Heart right ventricle (tissue), 16 donors: ENCODE measurements around the gene ASMTL. TPM values are rescaled to one million over a fixed set of nuclear protein-coding genes. Genes with fewer than 3 reads are reported as not detected.

Experiments
- ATAC-seq, 8 donors: fragments of 200-7000 bp; cut with Tn5 transposase; one replicate each; pipeline ENCODE4 v1.9.1; 2020; ENCODE audit warnings: mild to moderate bottlenecking in 8 of 8, moderate library complexity in 8 of 8, moderate number of reproducible peaks in 1 of 8
- DNase-seq, 2 donors: peaks; one replicate each; pipeline ENCODE4 v3.0.0-alpha.2; 2020
- H3K27ac ChIP-seq, 10 donors: fragments of 200-600 bp; sonication (generic) in 2 of 10; one replicate each; pipeline versions ENCODE4 v1.5.0 to v1.8.0; 2020 to 2022; ENCODE audit warnings: mild to moderate bottlenecking in 3 of 10
- H3K27me3 ChIP-seq, 7 donors: fragments of 200-600 bp; one replicate each; pipeline ENCODE4 v1.8.0; 2021 to 2022; ENCODE audit warnings: mild to moderate bottlenecking in 2 of 7
- H3K36me3 ChIP-seq, 9 donors: fragments of 200-600 bp; sonication (generic) in 1 of 9; one replicate each; pipeline versions ENCODE4 v1.5.0 to v1.8.0; 2020 to 2022; ENCODE audit warnings: mild to moderate bottlenecking in 2 of 9
- H3K4me1 ChIP-seq, 9 donors: fragments of 200-600 bp; sonication (generic) in 1 of 9; one replicate each; pipeline versions ENCODE4 v1.5.0 to v1.8.0; 2020 to 2022; ENCODE audit warnings: mild to moderate bottlenecking in 4 of 9
- H3K4me3 ChIP-seq, 10 donors: fragments of 200-600 bp; sonication (generic) in 2 of 10; one replicate each; pipeline versions ENCODE4 v1.5.0 to v1.8.0; 2020 to 2022; ENCODE audit warnings: mild to moderate bottlenecking in 7 of 10, moderate library complexity in 2 of 10
- H3K9me3 ChIP-seq, 11 donors: fragments of 200-600 bp in 10 of 11; sonication (generic) in 2 of 11; one replicate each; pipeline versions ENCODE4 v1.5.0 to v1.8.0; 2013 to 2022; ENCODE audit warnings: mild to moderate bottlenecking in 2 of 11, control low read depth in 1 of 11, moderate library complexity in 1 of 11
- CTCF ChIP-seq, 9 donors: fragments of 200-600 bp; sonication (generic) in 2 of 9; IDR thresholded peaks; one replicate each; pipeline versions ENCODE4 v1.5.0 to v1.8.0; 2021 to 2022; ENCODE audit warnings: antibody characterized with exemption in 9 of 9, mild to moderate bottlenecking in 5 of 9, moderate library complexity in 1 of 9
- WGBS, 2 donors: extraction: QIAGEN DNeasy Blood & Tissue Kit; methylation state at CpG; one replicate each; pipeline ENCODE4 v1.1.7; 2013; ENCODE audit warnings: inconsistent platforms in 1 of 2; 5-methylcytosine and 5-hydroxymethylcytosine counted together
- intact Hi-C, 10 donors: fragments of 100-400 bp; cut with DNase I; formaldehyde crosslinking; loops; one replicate each; pipeline versions ENCODE4 v1.11.1 to v1.14.2; 2022
- polyA plus RNA-seq, 2 donors: library from polyadenylated mRNA; stranded (reverse); fragments of 200-250 nt; gene quantifications; one replicate each; pipeline ENCODE4 v1.2.3, GENCODE V29; 2013
- total RNA-seq, 10 donors: library from RNA; stranded (reverse); fragmentation: NEBNext Ultra II Directional in 3 of 10; extraction: Animal tissue kit (Norgen Biotek cat#: 25700) in 3 of 10; gene quantifications; one replicate each; pipeline versions ENCODE4 v1.2.1 to v1.2.4, GENCODE V29; 2021 to 2023
- donor health status: Arrhythmogenic right ventricular cardiomyopathy.
- donor health status: ischemic (EF 13 %, LVEDD 7.1; RV severe dilation, severe dysfunction).
- donor health status: healthy with polysubstance abuse.
- donor health status: DM: no; HTN: yes; CAD: no.
- donor health status: DM: no; HTN: no; CAD: no.
- donor health status: ischemic (EF 25% LVEDD 6.9; RV normal size, moderate dysfunction).
- donor health status: ischemic (EF 25% LVEDD 5.7; RV mildly dilated, moderate dysfunction).
- donor health status: healthy.
- donor health status: DM: yes; HTN: yes; CAD: no.
- donor health status: Ischemic cardiomyopathy.
- donor health status: ischemic (EF 35%, LVEDD 5.7; RV mildly dilated, moderate dysfunction).
- donor health status: nonischemic (EF 11% LVEDD 7.7; RV severe dilation, severe dysfunction).
- donor health status: DM: yes; HTN: yes; CAD: no.
- donor health status: PGD.
- donor health status: ischemic (EF 29% LVEDD 5.4; RV normal size, mild dysfunction).
- donor health status: nonischemic (EF 23%, LVEDD 6.1; RV moderate dilation, normal function).

ASMTL gene
- total and polyA plus RNA-seq, 12 donors: 16.6 to 50.6 (median 38.3) TPM

- Histone ChIP-seq H3K4me1 (peaks cover 18 to 65% (median 42%) of the 10 kb centered on the region in 9 donors), H3K27me3 (no peaks in the 10 kb centered on the region), H3K9me3 (no peaks in the 10 kb centered on the region), H3K4me3 (peak overlapping the region; percentile 75 to 100 (median 97)), H3K27ac (peak overlapping the region; percentile 86 to 100 (median 99)), H3K36me3 (peaks cover 0 to 50% (median 35%) of the 10 kb centered on the region in 9 donors)
- no peak for TF ChIP-seq CTCF (IDR thresholded peaks at IDR 0.05)
- intact Hi-C loops: loop anchor here in 6 of 10 donors (5.0 to 10.0 kb wide), 4 partner anchors 53 to 203 kb away; partner anchors contain the start of genes ASMTL (in 4 of the 6) and AKAP17A (in 3 of the 6)
- ATAC-seq (peak in 5 of 8 donors; percentile 65 to 77 (median 66)), DNase-seq (peak in 1 of 2 donors; percentile 95)
- WGBS, 2 donors: 0% methylated on average over 19 of the region's 19 CpGs
Measured at GRCh38 chrX:1391370-1391706, 61.4 kb downstream of the ASMTL start.

- DNase-seq: no peak
- H3K4me3 ChIP-seq: peak overlapping the region; percentile 75 to 100 (median 97)
- TF ChIP-seq CTCF (IDR thresholded peaks at IDR 0.05): no peak
- peak overlapping the region in 9 of 10 donors; percentile 98 to 100 (median 99) for H3K27ac ChIP-seq
- ATAC-seq: no peak
- WGBS, 2 donors: 41 to 43% methylated on average over 30 of the region's 30 CpGs
- peaks cover 4 to 55% (median 40%) of the 10 kb centered on the region in 9 donors for H3K36me3 ChIP-seq
- H3K4me1 ChIP-seq: peaks cover 18 to 65% (median 42%) of the 10 kb centered on the region in 9 donors
- H3K9me3 ChIP-seq: no peaks in the 10 kb centered on the region
- intact Hi-C loops: loop anchor here in 6 of 10 donors (5.0 to 10.0 kb wide), 4 partner anchors 54 to 204 kb away; partner anchors contain the start of genes ASMTL (in 4 of the 6) and AKAP17A (in 3 of the 6)
- no peaks in the 10 kb centered on the region for H3K27me3 ChIP-seq
Measured at GRCh38 chrX:1390621-1391369, 61.9 kb downstream of the ASMTL start.

GRCh38 chrX:1389993-1390285, 62.8 kb downstream of the ASMTL start:
- intact Hi-C loops: loop anchor here in 6 of 10 donors (5.0 to 10.0 kb wide), 4 partner anchors 55 to 205 kb away; partner anchors contain the start of genes ASMTL (in 4 of the 6) and AKAP17A (in 3 of the 6)
- Histone ChIP-seq H3K4me1 (peaks cover 18 to 61% (median 42%) of the 10 kb centered on the region in 9 donors), H3K36me3 (peaks cover 5 to 64% (median 47%) of the 10 kb centered on the region in 9 donors), H3K9me3 (no peaks in the 10 kb centered on the region), H3K27ac (no peak overlapping the region), H3K4me3 (peak overlapping the region in 5 of 10 donors; percentile 85 to 100 (median 97)), H3K27me3 (no peaks in the 10 kb centered on the region)
- ATAC-seq: no peak
- TF ChIP-seq CTCF (IDR thresholded peaks at IDR 0.05): no peak
- no peak for DNase-seq
- WGBS, 2 donors: 79 to 83% methylated on average over 10 of the region's 10 CpGs

GRCh38 chrX:1389181-1389992, 63.3 kb downstream of the ASMTL start:
- Histone ChIP-seq H3K27me3 (no peaks in the 10 kb centered on the region), H3K4me1 (peaks cover 18 to 55% (median 42%) of the 10 kb centered on the region in 9 donors), H3K9me3 (no peaks in the 10 kb centered on the region), H3K27ac (no peak overlapping the region), H3K4me3 (peak overlapping the region in 2 of 10 donors; percentile 85 to 93), H3K36me3 (peaks cover 5 to 69% (median 52%) of the 10 kb centered on the region in 9 donors)
- no peak for ATAC-seq
- intact Hi-C loops: no loop called here
- DNase-seq: no peak
- 86 to 88% methylated on average over 51 of the region's 51 CpGs for WGBS, 2 donors
- no peak for TF ChIP-seq CTCF (IDR thresholded peaks at IDR 0.05)
